Measurements from ENCODE around the gene TRIM72. TPM values are rescaled to one million over a fixed set of nuclear protein-coding genes. Genes with fewer than 3 reads are reported as not detected.

The TRIM72 gene
- total and polyA plus RNA-seq, 2 of the 4 experiments (the other 2 are of a cell fraction), result not detected

DNA sequence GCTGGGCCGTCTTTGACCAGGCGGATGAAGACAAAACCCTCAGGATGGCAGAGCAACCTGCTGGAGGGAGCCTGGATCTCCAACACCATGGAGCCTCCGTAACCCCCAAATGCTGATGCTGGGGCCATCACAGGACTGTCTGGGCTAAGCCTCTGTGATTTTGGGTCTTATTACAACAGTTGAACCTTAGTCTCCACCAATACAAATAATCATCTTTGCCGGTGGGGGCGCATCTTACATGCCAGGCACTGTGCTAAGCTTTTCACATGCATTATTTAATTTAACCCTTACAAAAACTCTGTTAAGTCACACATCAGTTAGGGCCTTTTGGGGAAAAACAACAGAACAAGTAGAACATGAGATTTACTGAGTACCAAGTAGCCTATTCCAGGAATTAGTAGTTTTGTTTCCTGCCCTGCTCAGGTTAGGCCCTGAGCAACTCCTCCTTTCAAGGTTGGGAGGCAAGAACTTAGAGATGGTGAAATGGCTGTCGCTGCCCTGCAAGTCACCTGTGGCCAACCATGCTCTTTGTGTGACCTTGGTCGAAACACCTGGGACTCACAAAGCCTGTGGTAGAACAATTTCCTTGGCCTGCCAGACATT is 37.0 kb downstream of the TRIM72 start:
- no peak overlapping the region for H2BK15ac ChIP-seq (ENCODE audit: low read depth, low read length)
- intact Hi-C loops (cut with micrococcal nuclease), result no loop called here
- H3K4me3 ChIP-seq (ENCODE audit: insufficient read depth, low read depth, low read length), result no peak overlapping the region
- H3K18ac ChIP-seq (ENCODE audit: low read depth, low read length), result no peak overlapping the region
- no peak overlapping the region for H2AK5ac ChIP-seq (ENCODE audit: low read depth, low read length)
- H2AFZ ChIP-seq (replicated peaks; ENCODE audit: low read length, poor library complexity), result no peak overlapping the region
- H3K14ac ChIP-seq (replicated peaks; ENCODE audit: low read depth, low read length), result no peak overlapping the region
- peaks cover 2% of the 10 kb centered on the region; the same call in 1 of the 2 replicates for H3K27me3 ChIP-seq (ENCODE audit: control insufficient read depth, insufficient read depth, low read length)
- POLR2A ChIA-PET (ENCODE audit: unreplicated experiment), result no interaction called here
- in situ Hi-C loops (cut with MboI; ENCODE audit: low sequenced_read_pairs), result no loop called here
- H3K23ac ChIP-seq (ENCODE audit: low read depth, low read length), result no peak overlapping the region
- H4K5ac ChIP-seq (ENCODE audit: low read depth, low read length), result no peak overlapping the region
- no peak overlapping the region for H2BK20ac ChIP-seq (ENCODE audit: low read depth, low read length)
- H3K9ac ChIP-seq (ENCODE audit: low read depth, low read length), result no peak overlapping the region
- no peaks in the 10 kb centered on the region for H3K79me1 ChIP-seq (ENCODE audit: low read depth in 1 of 2, low read length in 2 of 2)
- H3K9me3 ChIP-seq (ENCODE audit: control insufficient read depth, insufficient read depth, low read length), result no peaks in the 10 kb centered on the region
- 80% methylated on average over 1 of the region's 7 CpGs; no CpG with 5 or more reads in 1 of the 2 experiments for WGBS, 2 experiments (ENCODE audit: extremely low coverage in 2 of 2, insufficient read length in 1 of 2)
- no peak for DNase-seq
- BruUV-seq (replicated peaks), result no TSS peak
- H3K36me3 ChIP-seq (ENCODE audit: control insufficient read depth, insufficient read depth, low read length), result no peaks in the 10 kb centered on the region
- no peak overlapping the region for H4K91ac ChIP-seq (ENCODE audit: insufficient read depth, low read depth, low read length)
- H4K8ac ChIP-seq (ENCODE audit: low read depth in 2 of 2, low read length in 2 of 2), result no peak overlapping the region
- H4K20me1 ChIP-seq (ENCODE audit: insufficient read depth, low read length), result no peaks in the 10 kb centered on the region
- H3K9me1 ChIP-seq (ENCODE audit: insufficient read depth, low read length), result no peaks in the 10 kb centered on the region; the same call in 1 of the 2 replicates
- CTCF ChIA-PET, result no interaction called here
- H3K4me1 ChIP-seq (ENCODE audit: control insufficient read depth, insufficient read depth, low read length), result no peaks in the 10 kb centered on the region
- no peak overlapping the region for H3K27ac ChIP-seq (ENCODE audit: insufficient read depth, low read length)
- H3K4me2 ChIP-seq (ENCODE audit: low read depth, low read length), result no peak overlapping the region
- no peak overlapping the region for H2BK120ac ChIP-seq (ENCODE audit: low read depth, low read length)
- no peak overlapping the region for H3K4ac ChIP-seq (ENCODE audit: low read depth, low read length)
- no peak overlapping the region for H2BK5ac ChIP-seq (ENCODE audit: low read depth, low read length, poor library complexity, severe bottlenecking)
- no peak for TF ChIP-seq MXI1 (IDR thresholded peaks at IDR 0.05; ENCODE audit: borderline replicate concordance, low read depth, low read length)
- no peak for TF ChIP-seq SMC3 (IDR thresholded peaks at IDR 0.05; ENCODE audit: low read depth, low read length)
- TF ChIP-seq NFE2L2 (IDR thresholded peaks at IDR 0.05; ENCODE audit: low read depth, low read length), result no peak
- no peak for TF ChIP-seq RFX5 (IDR thresholded peaks at IDR 0.05; ENCODE audit: low read depth, low read length)
- TF ChIP-seq CEBPB (IDR thresholded peaks at IDR 0.05; ENCODE audit: low read depth, low read length), result no peak
- no peak for TF ChIP-seq CHD1 (IDR thresholded peaks at IDR 0.05; ENCODE audit: low read depth, low read length)
- no peak for TF ChIP-seq MAZ (IDR thresholded peaks at IDR 0.05; ENCODE audit: borderline replicate concordance, low read depth, low read length)
- no peak for TF ChIP-seq FOS (IDR thresholded peaks at IDR 0.05; ENCODE audit: low read depth, low read length)
- TF ChIP-seq, protein P1, sequence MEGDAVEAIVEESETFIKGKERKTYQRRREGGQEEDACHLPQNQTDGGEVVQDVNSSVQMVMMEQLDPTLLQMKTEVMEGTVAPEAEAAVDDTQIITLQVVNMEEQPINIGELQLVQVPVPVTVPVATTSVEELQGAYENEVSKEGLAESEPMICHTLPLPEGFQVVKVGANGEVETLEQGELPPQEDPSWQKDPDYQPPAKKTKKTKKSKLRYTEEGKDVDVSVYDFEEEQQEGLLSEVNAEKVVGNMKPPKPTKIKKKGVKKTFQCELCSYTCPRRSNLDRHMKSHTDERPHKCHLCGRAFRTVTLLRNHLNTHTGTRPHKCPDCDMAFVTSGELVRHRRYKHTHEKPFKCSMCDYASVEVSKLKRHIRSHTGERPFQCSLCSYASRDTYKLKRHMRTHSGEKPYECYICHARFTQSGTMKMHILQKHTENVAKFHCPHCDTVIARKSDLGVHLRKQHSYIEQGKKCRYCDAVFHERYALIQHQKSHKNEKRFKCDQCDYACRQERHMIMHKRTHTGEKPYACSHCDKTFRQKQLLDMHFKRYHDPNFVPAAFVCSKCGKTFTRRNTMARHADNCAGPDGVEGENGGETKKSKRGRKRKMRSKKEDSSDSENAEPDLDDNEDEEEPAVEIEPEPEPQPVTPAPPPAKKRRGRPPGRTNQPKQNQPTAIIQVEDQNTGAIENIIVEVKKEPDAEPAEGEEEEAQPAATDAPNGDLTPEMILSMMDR (conservative IDR thresholded peaks at IDR 0.05; ENCODE audit: low read depth, low read length), result no peak
- no peak for TF ChIP-seq RAD21 (IDR thresholded peaks at IDR 0.05; ENCODE audit: low read length)
- TF ChIP-seq, protein P2, sequence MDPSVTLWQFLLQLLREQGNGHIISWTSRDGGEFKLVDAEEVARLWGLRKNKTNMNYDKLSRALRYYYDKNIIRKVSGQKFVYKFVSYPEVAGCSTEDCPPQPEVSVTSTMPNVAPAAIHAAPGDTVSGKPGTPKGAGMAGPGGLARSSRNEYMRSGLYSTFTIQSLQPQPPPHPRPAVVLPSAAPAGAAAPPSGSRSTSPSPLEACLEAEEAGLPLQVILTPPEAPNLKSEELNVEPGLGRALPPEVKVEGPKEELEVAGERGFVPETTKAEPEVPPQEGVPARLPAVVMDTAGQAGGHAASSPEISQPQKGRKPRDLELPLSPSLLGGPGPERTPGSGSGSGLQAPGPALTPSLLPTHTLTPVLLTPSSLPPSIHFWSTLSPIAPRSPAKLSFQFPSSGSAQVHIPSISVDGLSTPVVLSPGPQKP (IDR thresholded peaks at IDR 0.05; ENCODE audit: borderline replicate concordance, low read depth, low read length), result no peak
- TF ChIP-seq POLR2A (IDR thresholded peaks at IDR 0.05; ENCODE audit: low read depth, low read length), result no peak
- no peak for TF ChIP-seq RCOR1 (IDR thresholded peaks at IDR 0.05; ENCODE audit: insufficient replicate concordance, low read length)
- TF ChIP-seq BHLHE40 (IDR thresholded peaks at IDR 0.05; ENCODE audit: low read depth, low read length), result no peak
- TF ChIP-seq MAFK (IDR thresholded peaks at IDR 0.05; ENCODE audit: low read depth, low read length), result no peak
- TF ChIP-seq, protein P3, sequence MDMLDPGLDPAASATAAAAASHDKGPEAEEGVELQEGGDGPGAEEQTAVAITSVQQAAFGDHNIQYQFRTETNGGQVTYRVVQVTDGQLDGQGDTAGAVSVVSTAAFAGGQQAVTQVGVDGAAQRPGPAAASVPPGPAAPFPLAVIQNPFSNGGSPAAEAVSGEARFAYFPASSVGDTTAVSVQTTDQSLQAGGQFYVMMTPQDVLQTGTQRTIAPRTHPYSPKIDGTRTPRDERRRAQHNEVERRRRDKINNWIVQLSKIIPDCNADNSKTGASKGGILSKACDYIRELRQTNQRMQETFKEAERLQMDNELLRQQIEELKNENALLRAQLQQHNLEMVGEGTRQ (IDR thresholded peaks at IDR 0.05; ENCODE audit: low read depth, low read length), result no peak
- no peak overlapping the region for H3K56ac ChIP-seq (ENCODE audit: extremely low read depth, insufficient read depth, low read length)
- ATAC-seq (ENCODE audit: low read depth), result no peak
- H2AK9ac ChIP-seq (replicated peaks; ENCODE audit: low read depth, low read length, poor library complexity), result no peak overlapping the region
- dilution Hi-C loops (cut with HindIII; ENCODE audit: low sequenced_read_pairs, unreplicated experiment), result no loop called here
